ENCODE results near the gene CAMP. TPM values are rescaled to one million over a fixed set of nuclear protein-coding genes. Genes with fewer than 3 reads are reported as not detected.
"Not testable (repeated sequence)": the region's sequence is repeated elsewhere in the genome, so short reads cannot be mapped to it uniquely, and the experiment has no call there.

CAMP gene
- total RNA-seq, 1 donor from 2014 or later = not detected

DNA sequence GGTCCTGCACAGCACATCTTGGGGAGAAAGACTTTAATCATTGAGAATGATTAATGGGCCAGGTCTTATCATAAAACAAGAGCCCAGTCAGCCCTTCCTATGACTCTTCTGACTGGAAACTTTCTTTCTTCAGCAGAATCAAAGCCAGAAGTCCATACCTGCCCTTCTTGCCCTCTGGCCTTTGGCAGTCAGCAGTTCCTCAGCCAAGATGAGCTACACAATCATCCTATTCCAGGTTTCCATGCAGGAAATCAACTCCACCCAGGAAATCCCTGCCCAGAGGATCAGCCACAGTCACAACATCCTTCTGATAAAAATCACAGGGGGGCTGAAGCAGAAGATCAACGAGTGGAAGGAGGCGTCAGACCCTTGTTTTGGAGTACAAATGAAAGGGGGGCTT is 44.5 kb downstream of the CAMP start:
- peak; percentile 30 for DNase-seq

DNA sequence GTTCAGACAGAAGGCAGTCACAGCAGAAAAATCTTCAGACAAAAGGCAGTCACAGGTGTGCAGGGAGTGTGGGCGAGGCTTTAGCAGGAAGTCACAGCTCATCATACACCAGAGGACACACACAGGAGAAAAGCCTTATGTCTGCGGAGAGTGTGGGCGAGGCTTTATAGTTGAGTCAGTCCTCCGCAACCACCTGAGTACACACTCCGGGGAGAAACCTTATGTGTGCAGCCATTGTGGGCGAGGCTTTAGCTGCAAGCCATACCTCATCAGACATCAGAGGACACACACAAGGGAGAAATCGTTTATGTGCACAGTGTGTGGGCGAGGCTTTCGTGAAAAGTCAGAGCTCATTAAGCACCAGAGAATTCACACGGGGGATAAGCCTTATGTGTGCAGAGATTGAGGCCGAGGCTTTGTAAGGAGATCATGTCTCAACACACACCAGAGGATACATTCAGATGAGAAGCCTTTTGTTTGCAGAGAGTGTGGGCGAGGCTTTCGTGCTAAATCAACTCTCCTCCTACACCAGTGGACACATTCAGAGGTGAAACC is 45.2 kb downstream of the CAMP start:
- no peak for DNase-seq

DNA sequence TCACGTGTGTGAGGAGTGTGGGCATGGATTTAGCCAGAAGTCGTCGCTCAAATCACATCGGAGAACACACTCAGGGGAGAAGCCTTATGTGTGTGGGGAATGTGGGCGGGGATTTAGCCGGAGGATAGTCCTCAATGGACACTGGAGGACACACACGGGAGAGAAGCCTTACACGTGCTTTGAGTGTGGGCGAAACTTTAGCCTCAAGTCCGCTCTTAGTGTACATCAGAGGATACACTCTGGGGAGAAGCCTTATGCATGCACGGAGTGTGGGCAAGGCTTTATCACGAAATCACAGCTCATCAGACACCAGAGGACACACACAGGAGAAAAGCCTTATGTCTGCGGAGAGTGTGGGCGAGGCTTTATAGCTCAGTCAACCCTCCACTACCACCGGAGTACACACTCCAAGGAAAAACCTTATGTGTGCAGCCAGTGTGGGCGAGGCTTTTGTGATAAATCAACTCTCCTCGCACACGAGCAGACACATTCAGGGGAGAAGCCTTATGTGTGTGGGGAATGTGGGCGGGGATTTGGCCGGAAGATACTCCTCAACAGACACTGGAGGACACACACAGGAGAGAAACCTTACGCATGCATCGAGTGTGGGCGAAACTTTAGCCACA is 45.8 kb downstream of the CAMP start:
- DNase-seq = no peak

DNA sequence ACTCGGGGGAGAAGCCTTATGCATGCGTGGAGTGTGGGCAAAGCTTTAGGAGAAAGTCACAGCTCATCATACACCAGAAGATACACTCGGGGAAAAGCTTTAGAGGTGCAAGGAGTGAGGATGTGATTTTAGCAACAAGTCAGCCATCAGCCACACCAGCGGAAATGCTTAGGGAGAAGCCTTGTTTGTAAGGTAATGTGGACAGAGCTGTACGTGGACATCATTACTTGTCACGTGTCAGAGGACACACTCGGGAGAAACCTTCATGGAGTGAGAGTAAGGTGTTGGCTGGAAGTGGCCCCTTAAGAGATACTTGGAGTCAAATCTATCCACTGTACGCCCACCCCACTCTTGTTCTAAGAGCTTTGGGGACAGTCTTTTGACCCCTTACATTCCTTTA is 46.3 kb downstream of the CAMP start:
- DNase-seq = no peak

DNA sequence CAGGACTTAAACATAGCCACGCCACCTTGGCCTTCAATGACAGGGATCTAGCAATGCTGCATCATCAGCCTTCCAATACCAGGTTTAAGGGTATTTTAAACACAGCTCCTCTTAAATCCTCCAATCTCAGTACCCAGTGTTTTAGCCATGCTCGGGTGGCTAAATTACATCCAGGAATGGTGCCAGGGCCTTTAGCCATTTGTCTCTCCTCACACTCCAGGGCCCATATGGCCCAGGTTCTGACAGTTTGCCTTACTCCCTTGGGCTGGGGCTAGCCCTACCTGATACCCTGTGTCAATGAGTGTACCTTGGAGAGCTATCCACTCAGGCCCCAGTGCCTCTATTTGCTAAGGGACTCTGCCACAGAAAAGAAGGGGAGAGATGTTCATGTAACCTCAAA is 47.0 kb downstream of the CAMP start:
- no peak for DNase-seq

DNA sequence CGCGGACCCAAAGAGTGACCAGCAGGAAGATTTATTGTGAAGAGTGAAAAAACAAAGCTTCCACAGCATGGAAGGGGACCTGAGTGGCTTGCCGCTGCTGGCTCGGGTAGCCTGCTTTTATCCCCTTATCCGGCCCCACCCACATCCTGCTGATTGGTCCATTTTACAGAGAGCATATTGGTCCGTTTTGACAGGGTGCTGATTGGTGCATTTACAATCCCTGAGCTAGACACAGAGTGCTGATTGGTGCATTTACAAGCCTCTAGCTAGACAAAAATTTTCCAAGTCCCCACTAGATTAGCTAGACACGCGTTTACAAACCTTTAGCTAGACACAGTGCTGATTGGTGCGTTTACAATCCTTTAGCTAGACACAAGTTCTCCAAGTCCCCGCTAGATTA is 47.9 kb downstream of the CAMP start:
- DNase-seq = not testable (repeated sequence)

DNA sequence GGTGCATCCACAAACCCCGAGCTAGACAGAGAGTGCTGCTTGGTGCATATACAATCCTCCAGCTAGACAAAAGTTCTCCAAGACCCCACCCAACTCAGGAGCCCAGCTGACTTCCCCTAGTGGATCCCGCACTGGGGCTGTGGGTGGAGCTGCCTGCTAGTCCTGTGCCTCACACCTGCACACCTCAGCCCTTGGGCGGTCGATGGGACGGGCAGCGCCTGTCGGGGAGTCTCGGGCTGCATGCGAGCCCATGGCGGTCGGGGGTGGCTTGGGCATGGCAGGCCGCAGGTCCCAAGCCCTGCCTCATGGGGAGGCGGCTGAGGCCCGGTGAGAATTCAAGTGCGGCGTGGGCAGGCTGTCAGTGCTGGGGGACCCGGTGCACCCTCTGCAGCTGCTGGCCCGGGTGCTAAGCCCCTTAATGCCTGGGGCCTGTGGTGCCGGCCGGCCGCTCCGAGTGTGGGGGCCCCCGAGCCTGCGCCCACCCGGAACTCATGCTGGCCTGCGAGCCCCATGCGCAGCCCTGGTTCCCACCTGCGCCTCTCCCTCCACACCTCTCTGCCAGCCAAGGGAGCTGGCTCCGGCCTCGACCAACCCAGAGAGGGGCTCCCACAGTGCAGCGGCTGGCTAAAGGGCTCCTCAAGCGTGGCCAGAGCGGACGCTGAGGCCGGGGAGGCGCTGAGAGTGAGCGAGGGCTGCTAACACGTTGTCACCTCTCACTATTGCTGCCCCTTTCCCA is 48.6 kb downstream of the CAMP start:
- no peak for DNase-seq

DNA sequence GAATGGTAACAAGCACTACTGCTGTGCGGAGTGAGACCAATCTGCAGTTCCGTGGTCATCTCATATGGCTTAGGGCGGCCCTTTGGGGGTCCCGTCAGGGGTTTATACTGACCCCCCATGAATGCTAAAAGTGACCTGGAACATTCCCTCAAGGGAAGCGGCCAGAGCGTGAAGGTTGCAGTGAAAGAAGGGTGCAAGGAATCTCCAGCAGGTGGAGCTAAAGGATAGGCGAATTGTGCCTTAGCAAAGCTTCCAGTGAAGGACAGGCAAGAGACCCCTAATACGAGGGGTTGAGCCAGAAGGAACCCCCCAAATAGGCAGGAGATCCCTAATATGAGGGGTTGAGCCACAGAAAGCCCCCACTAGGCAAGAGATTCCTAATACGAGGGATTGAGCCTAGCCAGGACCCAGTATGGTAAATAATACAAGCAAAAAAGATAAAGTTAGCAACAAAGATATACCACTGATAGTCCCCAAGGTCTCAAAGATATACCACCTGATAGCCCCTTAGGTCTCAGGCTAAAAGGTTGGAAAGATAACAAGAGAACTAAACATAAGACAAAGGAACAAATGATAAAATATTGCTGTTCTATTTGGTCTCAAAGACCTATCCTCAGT is 50.4 kb downstream of the CAMP start:
- DNase-seq = peak; percentile 85

DNA sequence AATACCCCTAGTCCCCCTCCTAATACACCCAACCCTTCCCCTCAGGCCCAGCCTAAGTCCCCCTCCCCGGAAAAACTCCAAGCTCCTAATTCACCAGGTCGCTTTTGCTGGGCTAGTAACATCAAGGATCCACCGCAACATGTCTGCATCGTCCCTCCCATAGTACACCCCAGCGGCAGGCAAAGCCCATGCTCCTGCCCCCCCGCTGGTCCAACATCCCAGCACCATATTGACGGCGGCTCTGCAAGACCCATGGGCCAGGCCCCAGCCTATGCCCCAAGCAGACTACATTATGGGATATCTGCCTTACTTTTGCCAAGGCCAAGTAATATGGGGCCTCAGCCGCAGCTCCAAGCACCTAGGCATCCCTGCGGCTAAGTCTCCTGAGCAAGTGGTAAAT is 51.2 kb downstream of the CAMP start:
- DNase-seq = no peak

Other genes with a start within 250 kb of the CAMP start
- gene MAP4, start 207.1 kb upstream of the CAMP start, total RNA-seq = 63.8 and 121 TPM in 2 replicates
- gene CDC25A, start 35.1 kb upstream of the CAMP start, total RNA-seq = 15.1 and 21.6 TPM in 2 replicates
- 3.4 and 4.1 TPM in 2 replicates for gene ZNF589, start 17.6 kb downstream of the CAMP start, total RNA-seq
- gene NME6, start 77.9 kb downstream of the CAMP start, total RNA-seq = 33.9 and 36.2 TPM in 2 replicates
- gene SPINK8, start 110.2 kb downstream of the CAMP start, total RNA-seq = not detected in 2 replicates
- not detected in 2 replicates for gene FBXW12, start 148.7 kb downstream of the CAMP start, total RNA-seq
- gene PLXNB1, start 206.6 kb downstream of the CAMP start, total RNA-seq = 16.8 and 23.7 TPM in 2 replicates
- 16.4 and 18.0 TPM in 2 replicates for gene CCDC51, start 216.6 kb downstream of the CAMP start, total RNA-seq
- 223 and 272 TPM in 2 replicates for gene TMA7, start 216.8 kb downstream of the CAMP start, total RNA-seq
- 8.2 TPM in 2 replicates for gene ATRIP, start 223.2 kb downstream of the CAMP start, total RNA-seq

Measured in dermis blood vessel endothelial cell (primary cell).